Liver (tissue), 3 donors: Measurements from ENCODE around the gene KIF2B.

Source experiments
- ATF3 ChIP-seq: IDR thresholded peaks from 2 replicates; pipeline ENCODE4 v1.6.1; 2016; ENCODE audit warnings: antibody characterized with exemption
- CTCF ChIP-seq: fragments of 150-350 bp; IDR thresholded peaks from 2 replicates; pipeline ENCODE4 v1.5.1; 2017; ENCODE audit warnings: improper control_type of control experiment, low read depth, low read length; ENCODE audit not compliant: missing input control
- EGR1 ChIP-seq, 2 donors: IDR thresholded peaks; 2 replicates each; pipeline ENCODE4 v1.6.1; 2016 to 2018; ENCODE audit warnings: antibody characterized with exemption in 2 of 2, low read depth in 2 of 2
- GABPA ChIP-seq, 2 donors: IDR thresholded peaks in 1 of 2; conservative IDR thresholded peaks in 1 of 2; 2 replicates each; pipeline ENCODE4 v1.6.1; 2016; ENCODE audit warnings: antibody characterized with exemption in 2 of 2, mild to moderate bottlenecking in 1 of 2, moderate library complexity in 1 of 2
- HNF4A ChIP-seq, 2 donors: conservative IDR thresholded peaks; 2 replicates each; pipeline ENCODE4 v1.6.1; 2016; ENCODE audit warnings: antibody characterized with exemption in 2 of 2, mild to moderate bottlenecking in 2 of 2
- JUND ChIP-seq, 2 donors: IDR thresholded peaks; 2 replicates each; pipeline ENCODE4 v1.6.1; 2016; ENCODE audit warnings: antibody characterized with exemption in 2 of 2
- MAX ChIP-seq: IDR thresholded peaks from 2 replicates; pipeline ENCODE4 v1.6.1; 2016; ENCODE audit warnings: antibody characterized with exemption
- RAD21 ChIP-seq, 2 donors: IDR thresholded peaks; 2 replicates each; pipeline ENCODE4 v1.6.1; 2016; ENCODE audit warnings: antibody characterized with exemption in 2 of 2, mild to moderate bottlenecking in 2 of 2
- REST ChIP-seq: IDR thresholded peaks from 2 replicates; pipeline ENCODE4 v1.6.1; 2016; ENCODE audit warnings: antibody characterized with exemption, mild to moderate bottlenecking
- RXRA ChIP-seq, 2 donors: IDR thresholded peaks; 2 replicates each; pipeline ENCODE4 v1.6.1; 2017 to 2018; ENCODE audit warnings: antibody characterized with exemption in 2 of 2, mild to moderate bottlenecking in 1 of 2
- TAF1 ChIP-seq: conservative IDR thresholded peaks from 2 replicates; pipeline ENCODE4 v1.6.1; 2016; ENCODE audit warnings: antibody characterized with exemption, mild to moderate bottlenecking
- ZBTB33 ChIP-seq: IDR thresholded peaks from 2 replicates; pipeline ENCODE4 v1.6.1; 2016; ENCODE audit warnings: antibody characterized with exemption
- donor health status: healthy.
- donor health status: healthy.

GRCh38 chr17:53822764-53823163 lies at the start of gene KIF2B:
- TF ChIP-seq CTCF (no peak), TAF1 (no peak), RAD21 (IDR thresholded peaks at IDR 0.05) (no peak), MAX (no peak), ATF3 (no peak), EGR1 (IDR thresholded peaks at IDR 0.05; ENCODE audit: low read depth in 2 of 2) (no peak), GABPA (IDR thresholded peaks at IDR 0.05 in 1 of 2, conservative IDR thresholded peaks at IDR 0.05 in 1 of 2) (no peak), JUND (IDR thresholded peaks at IDR 0.05) (no peak), ZBTB33 (no peak), REST (no peak), RXRA (IDR thresholded peaks at IDR 0.05) (no peak), HNF4A (conservative IDR thresholded peaks at IDR 0.05) (no peak)
